HCT116 (cell line): Measurements from ENCODE around the gene UBR2.

Experiments
- CEBPB ChIP-seq: IDR thresholded peaks from 2 replicates; pipeline ENCODE4 v1.6.1; 2012; ENCODE audit warnings: low read depth
- ELF1 ChIP-seq: IDR thresholded peaks from 2 replicates; pipeline ENCODE4 v1.6.1; 2012; ENCODE audit warnings: low read depth, borderline replicate concordance
- EZH2 ChIP-seq: fragments of 200-600 bp; sonication (generic); IDR thresholded peaks from 2 replicates; pipeline ENCODE4 v1.6.1; 2017; ENCODE audit warnings: antibody characterized with exemption, mixed run types
- POLR2A ChIP-seq: IDR thresholded peaks from 2 replicates; pipeline ENCODE4 v1.7.0; 2011; ENCODE audit warnings: borderline replicate concordance; ENCODE audit not compliant: insufficient read depth, insufficient read length; ENCODE audit errors: extremely low read depth
- POLR2AphosphoS5 ChIP-seq: IDR thresholded peaks from 2 replicates; pipeline ENCODE4 v1.6.1; 2011; ENCODE audit warnings: mild to moderate bottlenecking, low read depth, low read length, moderate library complexity
- RAD21 ChIP-seq: IDR thresholded peaks from 2 replicates; pipeline ENCODE4 v1.6.1; 2012; ENCODE audit warnings: low read depth, mild to moderate bottlenecking
- SIN3A ChIP-seq: IDR thresholded peaks from 2 replicates; pipeline ENCODE4 v1.6.1; 2012; ENCODE audit warnings: low read depth
- SP1 ChIP-seq: IDR thresholded peaks from 2 replicates; pipeline ENCODE4 v1.6.1; 2012; ENCODE audit warnings: low read depth
- YY1 ChIP-seq: IDR thresholded peaks from 2 replicates; pipeline ENCODE4 v1.6.1; 2011; ENCODE audit warnings: low read length, low read depth, moderate library complexity, mild to moderate bottlenecking; ENCODE audit not compliant: insufficient replicate concordance; ENCODE audit errors: extremely low read depth
- TF ChIP-seq, protein P1 (sequence below): IDR thresholded peaks from 2 replicates; pipeline ENCODE4 v1.6.1; 2012; ENCODE audit warnings: low read depth
- TF ChIP-seq, protein P2 (sequence below), 3 experiments: fragments of 200-600 bp in 1 of 3; sonication (generic) in 1 of 3; IDR thresholded peaks in 2 of 3; conservative IDR thresholded peaks in 1 of 3; 2 replicates each; pipeline ENCODE4 v1.5.1; 2012 to 2017; ENCODE audit warnings: low read depth in 2 of 3, low read length in 2 of 3, antibody characterized with exemption in 1 of 3, borderline replicate concordance in 1 of 3, control low read depth in 1 of 3, mild to moderate bottlenecking in 1 of 3, mixed read lengths in 1 of 3, mixed run types in 1 of 3, moderate library complexity in 1 of 3; ENCODE audit not compliant: insufficient read depth in 1 of 3
- TF ChIP-seq, protein P3 (sequence below): IDR thresholded peaks from 2 replicates; pipeline ENCODE4 v1.6.1; 2012

DNA sequence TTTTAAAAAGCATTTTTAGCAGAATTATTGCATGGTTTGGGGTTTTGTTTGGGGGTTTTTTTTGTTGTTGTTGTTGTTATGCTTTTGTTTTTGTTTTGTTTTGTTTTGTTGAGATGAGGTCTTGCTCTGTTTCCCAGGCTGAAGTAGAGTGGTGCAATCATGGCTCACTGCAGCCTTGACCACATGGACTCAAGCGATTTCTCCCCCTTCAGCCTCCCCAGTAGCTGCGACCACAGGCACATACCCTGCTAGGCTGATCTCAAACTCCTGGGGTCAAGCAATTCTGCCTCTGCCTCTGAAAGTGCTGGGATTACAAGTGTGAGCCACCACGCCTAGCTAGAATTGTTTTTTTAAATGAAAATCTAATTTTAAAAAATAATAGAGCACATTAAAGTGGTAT is 35.7 kb downstream of the UBR2 start:
- TF ChIP-seq, protein P1, sequence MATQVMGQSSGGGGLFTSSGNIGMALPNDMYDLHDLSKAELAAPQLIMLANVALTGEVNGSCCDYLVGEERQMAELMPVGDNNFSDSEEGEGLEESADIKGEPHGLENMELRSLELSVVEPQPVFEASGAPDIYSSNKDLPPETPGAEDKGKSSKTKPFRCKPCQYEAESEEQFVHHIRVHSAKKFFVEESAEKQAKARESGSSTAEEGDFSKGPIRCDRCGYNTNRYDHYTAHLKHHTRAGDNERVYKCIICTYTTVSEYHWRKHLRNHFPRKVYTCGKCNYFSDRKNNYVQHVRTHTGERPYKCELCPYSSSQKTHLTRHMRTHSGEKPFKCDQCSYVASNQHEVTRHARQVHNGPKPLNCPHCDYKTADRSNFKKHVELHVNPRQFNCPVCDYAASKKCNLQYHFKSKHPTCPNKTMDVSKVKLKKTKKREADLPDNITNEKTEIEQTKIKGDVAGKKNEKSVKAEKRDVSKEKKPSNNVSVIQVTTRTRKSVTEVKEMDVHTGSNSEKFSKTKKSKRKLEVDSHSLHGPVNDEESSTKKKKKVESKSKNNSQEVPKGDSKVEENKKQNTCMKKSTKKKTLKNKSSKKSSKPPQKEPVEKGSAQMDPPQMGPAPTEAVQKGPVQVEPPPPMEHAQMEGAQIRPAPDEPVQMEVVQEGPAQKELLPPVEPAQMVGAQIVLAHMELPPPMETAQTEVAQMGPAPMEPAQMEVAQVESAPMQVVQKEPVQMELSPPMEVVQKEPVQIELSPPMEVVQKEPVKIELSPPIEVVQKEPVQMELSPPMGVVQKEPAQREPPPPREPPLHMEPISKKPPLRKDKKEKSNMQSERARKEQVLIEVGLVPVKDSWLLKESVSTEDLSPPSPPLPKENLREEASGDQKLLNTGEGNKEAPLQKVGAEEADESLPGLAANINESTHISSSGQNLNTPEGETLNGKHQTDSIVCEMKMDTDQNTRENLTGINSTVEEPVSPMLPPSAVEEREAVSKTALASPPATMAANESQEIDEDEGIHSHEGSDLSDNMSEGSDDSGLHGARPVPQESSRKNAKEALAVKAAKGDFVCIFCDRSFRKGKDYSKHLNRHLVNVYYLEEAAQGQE: no peak
- no peak for TF ChIP-seq SIN3A
- no peak for TF ChIP-seq CEBPB
- TF ChIP-seq ELF1: no peak
- TF ChIP-seq, protein P2, sequence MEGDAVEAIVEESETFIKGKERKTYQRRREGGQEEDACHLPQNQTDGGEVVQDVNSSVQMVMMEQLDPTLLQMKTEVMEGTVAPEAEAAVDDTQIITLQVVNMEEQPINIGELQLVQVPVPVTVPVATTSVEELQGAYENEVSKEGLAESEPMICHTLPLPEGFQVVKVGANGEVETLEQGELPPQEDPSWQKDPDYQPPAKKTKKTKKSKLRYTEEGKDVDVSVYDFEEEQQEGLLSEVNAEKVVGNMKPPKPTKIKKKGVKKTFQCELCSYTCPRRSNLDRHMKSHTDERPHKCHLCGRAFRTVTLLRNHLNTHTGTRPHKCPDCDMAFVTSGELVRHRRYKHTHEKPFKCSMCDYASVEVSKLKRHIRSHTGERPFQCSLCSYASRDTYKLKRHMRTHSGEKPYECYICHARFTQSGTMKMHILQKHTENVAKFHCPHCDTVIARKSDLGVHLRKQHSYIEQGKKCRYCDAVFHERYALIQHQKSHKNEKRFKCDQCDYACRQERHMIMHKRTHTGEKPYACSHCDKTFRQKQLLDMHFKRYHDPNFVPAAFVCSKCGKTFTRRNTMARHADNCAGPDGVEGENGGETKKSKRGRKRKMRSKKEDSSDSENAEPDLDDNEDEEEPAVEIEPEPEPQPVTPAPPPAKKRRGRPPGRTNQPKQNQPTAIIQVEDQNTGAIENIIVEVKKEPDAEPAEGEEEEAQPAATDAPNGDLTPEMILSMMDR (IDR thresholded peaks at IDR 0.05 in 2 of 3, conservative IDR thresholded peaks at IDR 0.05 in 1 of 3; ENCODE audit: borderline replicate concordance in 1 of 3, insufficient read depth in 1 of 3, low read depth in 2 of 3, low read length in 2 of 3): no peak
- TF ChIP-seq EZH2: no peak
- TF ChIP-seq POLR2A: no peak
- TF ChIP-seq YY1: no peak
- no peak for TF ChIP-seq RAD21
- TF ChIP-seq SP1: no peak
- TF ChIP-seq, protein P3, sequence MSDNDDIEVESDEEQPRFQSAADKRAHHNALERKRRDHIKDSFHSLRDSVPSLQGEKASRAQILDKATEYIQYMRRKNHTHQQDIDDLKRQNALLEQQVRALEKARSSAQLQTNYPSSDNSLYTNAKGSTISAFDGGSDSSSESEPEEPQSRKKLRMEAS: no peak
- no peak for TF ChIP-seq POLR2AphosphoS5
